ENCODE measurements around the gene ZNF680. TPM values are rescaled to one million over a fixed set of nuclear protein-coding genes. Genes with fewer than 3 reads are reported as not detected.

ZNF680 gene
- total and polyA plus RNA-seq, 2 experiments from 2014 or later = 27.3 to 62.5 TPM

Other genes starting within 250 kb of the ZNF680 start
- gene ZNF736, start 249.1 kb downstream of the ZNF680 start, total RNA-seq (2014; rRNA removed; shearing (Covaris generic)) = 14.2 and 15.0 TPM in 2 replicates
- gene ZNF736, start 249.1 kb downstream of the ZNF680 start, polyA plus RNA-seq (2016; fragmentation: Nextera tagmentation; extraction: Ambion mirVana) = 2.6 and 4.6 TPM in 2 replicates
- gene ZNF107, start 103.1 kb upstream of the ZNF680 start, total RNA-seq (2014; rRNA removed; shearing (Covaris generic)) = 51.0 and 55.3 TPM in 2 replicates
- gene ZNF107, start 103.1 kb upstream of the ZNF680 start, polyA plus RNA-seq (2016; fragmentation: Nextera tagmentation; extraction: Ambion mirVana) = 12.5 and 14.8 TPM in 2 replicates
- gene ZNF138, start 231.4 kb upstream of the ZNF680 start, total RNA-seq (2014; rRNA removed; shearing (Covaris generic)) = 64.7 and 68.4 TPM in 2 replicates
- gene ZNF138, start 231.4 kb upstream of the ZNF680 start, polyA plus RNA-seq (2016; fragmentation: Nextera tagmentation; extraction: Ambion mirVana) = 38.7 and 48.7 TPM in 2 replicates

All from GM23338 (cell line).